ENCODE measurements around the gene B4GALNT1. TPM values are rescaled to one million over a fixed set of nuclear protein-coding genes. Genes with fewer than 3 reads are reported as not detected.
"Not testable (repeated sequence)": the region's sequence is repeated elsewhere in the genome, so short reads cannot be mapped to it uniquely, and the experiment has no call there.

B4GALNT1 gene
- polyA plus RNA-seq, 1 donor (not counting 4 experiments of a cell fraction or from before 2014, with no cell fraction given): 0.08 TPM

- Histone ChIP-seq H3K9me1 (ENCODE audit: control insufficient read depth, extremely low read depth, insufficient read depth, low read length) (no peaks in the 10 kb centered on the region), H3K36me3 (ENCODE audit: control insufficient read depth in 2 of 2, extremely low read depth in 1 of 2, insufficient read depth in 2 of 2, low read length in 2 of 2) (no peaks in the 10 kb centered on the region), H2AFZ (ENCODE audit: control insufficient read depth, low read length) (no peak overlapping the region), H3K4me1 (ENCODE audit: control insufficient read depth, extremely low read depth, insufficient read depth, low read length) (no peaks in the 10 kb centered on the region), H3K79me2 (ENCODE audit: control insufficient read depth, insufficient read depth, low read length) (no peaks in the 10 kb centered on the region), H3K27ac (ENCODE audit: control insufficient read depth, insufficient read depth, low read length) (no peak overlapping the region), H3K9me3 (ENCODE audit: control insufficient read depth, low read depth, low read length) (no peaks in the 10 kb centered on the region), H3K4me2 (ENCODE audit: control insufficient read depth, extremely low read depth, insufficient read depth, low read depth, low read length) (no peak overlapping the region), H3K9ac (ENCODE audit: control insufficient read depth, extremely low read depth, insufficient read depth, low read length) (no peak overlapping the region), H3K4me3 (ENCODE audit: control insufficient read depth in 2 of 3, extremely low read depth in 1 of 3, insufficient read depth in 2 of 3, low read depth in 1 of 3, low read length in 3 of 3) (no peak overlapping the region), H4K20me1 (ENCODE audit: control insufficient read depth, extremely low read depth, insufficient read depth, low read length) (no peaks in the 10 kb centered on the region), H3K27me3 (ENCODE audit: control insufficient read depth, extremely low read depth, insufficient read depth, low read length) (no peaks in the 10 kb centered on the region)
- TF ChIP-seq CTCF (optimal IDR thresholded peaks at IDR 0.05 in 1 of 3, IDR thresholded peaks at IDR 0.05 in 1 of 3, conservative IDR thresholded peaks at IDR 0.05 in 1 of 3; ENCODE audit: extremely low read depth in 1 of 3, insufficient read depth in 2 of 3, low read length in 3 of 3): no peak
- no peak for TF ChIP-seq EZH2 (IDR thresholded peaks at IDR 0.05; ENCODE audit: low read length)
- dilution Hi-C loops (cut with MboI; ENCODE audit: extremely low pct_ligation_motif_present, low sequenced_read_pairs): no loop called here
- DNase-seq (ENCODE audit: low read depth, low spot score) (no peak), FAIRE-seq (no peak)
Observed at GRCh38 chr12:57674691-57675090, 41.7 kb upstream of the B4GALNT1 start.

- H4K20me1 ChIP-seq (ENCODE audit: control insufficient read depth, extremely low read depth, insufficient read depth, low read length): no peaks in the 10 kb centered on the region
- no peak overlapping the region for H3K9ac ChIP-seq (ENCODE audit: control insufficient read depth, extremely low read depth, insufficient read depth, low read length)
- no peaks in the 10 kb centered on the region for H3K9me1 ChIP-seq (ENCODE audit: control insufficient read depth, extremely low read depth, insufficient read depth, low read length)
- DNase-seq (ENCODE audit: low read depth, low spot score) (no peak), FAIRE-seq (no peak)
- no peaks in the 10 kb centered on the region for H3K36me3 ChIP-seq (ENCODE audit: control insufficient read depth in 2 of 2, extremely low read depth in 1 of 2, insufficient read depth in 2 of 2, low read length in 2 of 2)
- H3K9me3 ChIP-seq (ENCODE audit: control insufficient read depth, low read depth, low read length): no peaks in the 10 kb centered on the region
- H3K4me1 ChIP-seq (ENCODE audit: control insufficient read depth, extremely low read depth, insufficient read depth, low read length): no peaks in the 10 kb centered on the region
- H3K27me3 ChIP-seq (ENCODE audit: control insufficient read depth, extremely low read depth, insufficient read depth, low read length): no peaks in the 10 kb centered on the region
- dilution Hi-C loops (cut with MboI; ENCODE audit: extremely low pct_ligation_motif_present, low sequenced_read_pairs): no loop called here
- no peak overlapping the region for H2AFZ ChIP-seq (ENCODE audit: control insufficient read depth, low read length)
- H3K4me3 ChIP-seq (ENCODE audit: control insufficient read depth in 2 of 3, extremely low read depth in 1 of 3, insufficient read depth in 2 of 3, low read depth in 1 of 3, low read length in 3 of 3): no peak overlapping the region
- no peak overlapping the region for H3K4me2 ChIP-seq (ENCODE audit: control insufficient read depth, extremely low read depth, insufficient read depth, low read depth, low read length)
- no peak overlapping the region for H3K27ac ChIP-seq (ENCODE audit: control insufficient read depth, insufficient read depth, low read length)
- TF ChIP-seq CTCF (optimal IDR thresholded peaks at IDR 0.05 in 1 of 3, IDR thresholded peaks at IDR 0.05 in 1 of 3, conservative IDR thresholded peaks at IDR 0.05 in 1 of 3; ENCODE audit: extremely low read depth in 1 of 3, insufficient read depth in 2 of 3, low read length in 3 of 3) (no peak), EZH2 (IDR thresholded peaks at IDR 0.05; ENCODE audit: low read length) (no peak)
- no peaks in the 10 kb centered on the region for H3K79me2 ChIP-seq (ENCODE audit: control insufficient read depth, insufficient read depth, low read length)
Observed at GRCh38 chr12:57672801-57673200, 39.8 kb upstream of the B4GALNT1 start.

GRCh38 chr12:57671811-57672210 is 38.8 kb upstream of the B4GALNT1 start:
- not testable (repeated sequence) for H3K36me3 ChIP-seq (ENCODE audit: control insufficient read depth in 2 of 2, extremely low read depth in 1 of 2, insufficient read depth in 2 of 2, low read length in 2 of 2); FAIRE-seq

GRCh38 chr12:57669691-57670090 is 36.7 kb upstream of the B4GALNT1 start:
- H3K9me1 ChIP-seq (ENCODE audit: control insufficient read depth, extremely low read depth, insufficient read depth, low read length); H3K4me1 ChIP-seq (ENCODE audit: control insufficient read depth, extremely low read depth, insufficient read depth, low read length); H4K20me1 ChIP-seq (ENCODE audit: control insufficient read depth, extremely low read depth, insufficient read depth, low read length); H3K9ac ChIP-seq (ENCODE audit: control insufficient read depth, extremely low read depth, insufficient read depth, low read length); H3K27ac ChIP-seq (ENCODE audit: control insufficient read depth, insufficient read depth, low read length); DNase-seq (ENCODE audit: low read depth, low spot score); dilution Hi-C loops (cut with MboI; ENCODE audit: extremely low pct_ligation_motif_present, low sequenced_read_pairs); H3K27me3 ChIP-seq (ENCODE audit: control insufficient read depth, extremely low read depth, insufficient read depth, low read length); H3K4me3 ChIP-seq (ENCODE audit: control insufficient read depth in 2 of 3, extremely low read depth in 1 of 3, insufficient read depth in 2 of 3, low read depth in 1 of 3, low read length in 3 of 3); FAIRE-seq; H3K9me3 ChIP-seq (ENCODE audit: control insufficient read depth, low read depth, low read length); H3K36me3 ChIP-seq (ENCODE audit: control insufficient read depth in 2 of 2, extremely low read depth in 1 of 2, insufficient read depth in 2 of 2, low read length in 2 of 2); H3K4me2 ChIP-seq (ENCODE audit: control insufficient read depth, extremely low read depth, insufficient read depth, low read depth, low read length); H2AFZ ChIP-seq (ENCODE audit: control insufficient read depth, low read length); H3K79me2 ChIP-seq (ENCODE audit: control insufficient read depth, insufficient read depth, low read length): not testable (repeated sequence)

More at GRCh38 chr12:57671811-57672210, 38.8 kb upstream of the B4GALNT1 start:
- H3K79me2 ChIP-seq (ENCODE audit: control insufficient read depth, insufficient read depth, low read length); H3K27ac ChIP-seq (ENCODE audit: control insufficient read depth, insufficient read depth, low read length); H3K9ac ChIP-seq (ENCODE audit: control insufficient read depth, extremely low read depth, insufficient read depth, low read length); H3K9me1 ChIP-seq (ENCODE audit: control insufficient read depth, extremely low read depth, insufficient read depth, low read length); DNase-seq (ENCODE audit: low read depth, low spot score); H2AFZ ChIP-seq (ENCODE audit: control insufficient read depth, low read length); H3K4me1 ChIP-seq (ENCODE audit: control insufficient read depth, extremely low read depth, insufficient read depth, low read length); H3K27me3 ChIP-seq (ENCODE audit: control insufficient read depth, extremely low read depth, insufficient read depth, low read length); H3K9me3 ChIP-seq (ENCODE audit: control insufficient read depth, low read depth, low read length); H4K20me1 ChIP-seq (ENCODE audit: control insufficient read depth, extremely low read depth, insufficient read depth, low read length); H3K4me3 ChIP-seq (ENCODE audit: control insufficient read depth in 2 of 3, extremely low read depth in 1 of 3, insufficient read depth in 2 of 3, low read depth in 1 of 3, low read length in 3 of 3); dilution Hi-C loops (cut with MboI; ENCODE audit: extremely low pct_ligation_motif_present, low sequenced_read_pairs); H3K4me2 ChIP-seq (ENCODE audit: control insufficient read depth, extremely low read depth, insufficient read depth, low read depth, low read length): not testable (repeated sequence)

Measured in keratinocyte (primary cell).